ENCODE measurements around the gene KLK3.

DNA sequence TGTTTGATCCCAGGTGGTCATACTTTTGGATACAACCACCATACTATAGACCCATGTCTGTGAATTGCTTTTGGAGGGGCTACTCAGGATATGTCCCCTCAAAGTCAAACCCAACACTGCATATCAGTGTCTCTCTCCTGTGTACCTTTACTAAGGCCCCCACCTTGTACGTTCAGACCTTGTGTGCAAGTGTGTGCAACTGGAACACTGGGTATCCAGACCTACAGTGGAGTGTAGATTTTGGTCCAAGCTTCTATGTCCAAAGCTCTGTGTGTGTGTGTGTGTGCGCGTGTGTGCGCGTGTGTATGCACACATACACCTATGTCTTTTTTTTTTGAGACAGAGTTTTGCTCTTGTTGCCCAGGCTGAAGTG, 36.5 kb downstream of the KLK3 start:
- TF ChIP-seq SUZ12 (IDR thresholded peaks at IDR 0.05) (no peak), FOXM1 (IDR thresholded peaks at IDR 0.05; ENCODE audit: borderline replicate concordance) (no peak), NFRKB (IDR thresholded peaks at IDR 0.05) (no peak), SP1 (IDR thresholded peaks at IDR 0.05) (no peak), TARDBP (IDR thresholded peaks at IDR 0.05) (no peak), L3MBTL2 (conservative IDR thresholded peaks at IDR 0.05) (no peak), FOXA1 (IDR thresholded peaks at IDR 0.05) (no peak), ELF4 (IDR thresholded peaks at IDR 0.05) (no peak), HDGF (IDR thresholded peaks at IDR 0.05; ENCODE audit: borderline replicate concordance) (no peak), ARNT (IDR thresholded peaks at IDR 0.05) (no peak), ZNF384 (IDR thresholded peaks at IDR 0.05) (no peak), FOXK2 (IDR thresholded peaks at IDR 0.05) (no peak)
- TF ChIP-seq, protein P1, sequence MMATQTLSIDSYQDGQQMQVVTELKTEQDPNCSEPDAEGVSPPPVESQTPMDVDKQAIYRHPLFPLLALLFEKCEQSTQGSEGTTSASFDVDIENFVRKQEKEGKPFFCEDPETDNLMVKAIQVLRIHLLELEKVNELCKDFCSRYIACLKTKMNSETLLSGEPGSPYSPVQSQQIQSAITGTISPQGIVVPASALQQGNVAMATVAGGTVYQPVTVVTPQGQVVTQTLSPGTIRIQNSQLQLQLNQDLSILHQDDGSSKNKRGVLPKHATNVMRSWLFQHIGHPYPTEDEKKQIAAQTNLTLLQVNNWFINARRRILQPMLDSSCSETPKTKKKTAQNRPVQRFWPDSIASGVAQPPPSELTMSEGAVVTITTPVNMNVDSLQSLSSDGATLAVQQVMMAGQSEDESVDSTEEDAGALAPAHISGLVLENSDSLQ (IDR thresholded peaks at IDR 0.05), result no peak
